ENCODE data around the gene RIC1.
"Not testable (repeated sequence)": the region's sequence is repeated elsewhere in the genome, so short reads cannot be mapped to it uniquely, and the experiment has no call there.

Gene RIC1

GRCh38 chr9:5621327-5621726 lies 7.6 kb upstream of the RIC1 start:
- DNase-seq (ENCODE audit: low read depth in 2 of 2) = no peak

- no peak for DNase-seq (ENCODE audit: low read depth in 2 of 2)
These were observed 6.9 kb upstream of the RIC1 start for GRCh38 chr9:5622016-5622415.

- no peak for DNase-seq (ENCODE audit: low read depth in 2 of 2)
These were observed 4.3 kb upstream of the RIC1 start for GRCh38 chr9:5624655-5625054.

GRCh38 chr9:5626727-5627634 lies 1.9 kb upstream of the RIC1 start:
- peak in 1 of 2 donors; percentile 27 for DNase-seq (ENCODE audit: low read depth in 2 of 2)

- DNase-seq (ENCODE audit: low read depth in 2 of 2) = not testable (repeated sequence)
These were observed 1.2 kb upstream of the RIC1 start for GRCh38 chr9:5627686-5628085.

- no peak for DNase-seq (ENCODE audit: low read depth in 2 of 2)
These were observed 751 bp upstream of the RIC1 start for GRCh38 chr9:5628183-5628529.

- DNase-seq (ENCODE audit: low read depth in 2 of 2) = peak; percentile 22 to 30
These were observed 589 bp downstream of the RIC1 start for GRCh38 chr9:5629312-5630080.

GRCh38 chr9:5630081-5630507 lies 1.2 kb downstream of the RIC1 start:
- no peak for DNase-seq (ENCODE audit: low read depth in 2 of 2)

- DNase-seq (ENCODE audit: low read depth in 2 of 2) = no peak
These were observed 2.1 kb downstream of the RIC1 start for GRCh38 chr9:5631026-5631425.

GRCh38 chr9:5632540-5632939 lies 3.6 kb downstream of the RIC1 start:
- DNase-seq (ENCODE audit: low read depth in 2 of 2) = no peak

- no peak for DNase-seq (ENCODE audit: low read depth in 2 of 2)
These were observed 4.3 kb downstream of the RIC1 start for GRCh38 chr9:5633243-5633642.

GRCh38 chr9:5635390-5635789 lies 6.5 kb downstream of the RIC1 start:
- no peak for DNase-seq (ENCODE audit: low read depth in 2 of 2)

- DNase-seq (ENCODE audit: low read depth in 2 of 2) = no peak
These were observed 10.9 kb downstream of the RIC1 start for GRCh38 chr9:5639816-5640215.

GRCh38 chr9:5642170-5642569 lies 13.3 kb downstream of the RIC1 start:
- no peak for DNase-seq (ENCODE audit: low read depth in 2 of 2)

GRCh38 chr9:5643005-5643624 lies 14.2 kb downstream of the RIC1 start:
- no peak for DNase-seq (ENCODE audit: low read depth in 2 of 2)

- no peak for DNase-seq (ENCODE audit: low read depth in 2 of 2)
These were observed 15.6 kb downstream of the RIC1 start for GRCh38 chr9:5644501-5644900.

- DNase-seq (ENCODE audit: low read depth in 2 of 2) = no peak
These were observed 17.2 kb downstream of the RIC1 start for GRCh38 chr9:5646116-5646515.

GRCh38 chr9:5650356-5651105 lies 21.6 kb downstream of the RIC1 start:
- DNase-seq (ENCODE audit: low read depth in 2 of 2) = no peak

GRCh38 chr9:5651246-5651645 lies 22.3 kb downstream of the RIC1 start:
- no peak for DNase-seq (ENCODE audit: low read depth in 2 of 2)

- DNase-seq (ENCODE audit: low read depth in 2 of 2) = no peak
These were observed 23.9 kb downstream of the RIC1 start for GRCh38 chr9:5652821-5653220.

GRCh38 chr9:5662804-5663203 lies 33.9 kb downstream of the RIC1 start:
- not testable (repeated sequence) for DNase-seq (ENCODE audit: low read depth in 2 of 2)

- DNase-seq (ENCODE audit: low read depth in 2 of 2) = no peak
These were observed 36.2 kb downstream of the RIC1 start for GRCh38 chr9:5665059-5665458.

All from stimulated activated CD8-positive, alpha-beta memory T cell treated with anti-CD3 and anti-CD28 coated beads, Interleukin-2, amount 100 ng/mL, for 48 hours (primary cell).